ENCODE data around the gene IL12A.

IL12A gene

GRCh38 chr3:160022068-160022467 is 33.4 kb downstream of the IL12A start:
- H3K27me3 Mint-ChIP-seq, result peaks cover 17 to 23% of the 10 kb centered on the region in 2 donors
- DNase-seq (no peak), ATAC-seq (replicated peaks) (no peak)
- H3K36me3 Mint-ChIP-seq (ENCODE audit: insufficient read depth), result no peaks in the 10 kb centered on the region
- H3K4me1 Mint-ChIP-seq (ENCODE audit: low read depth in 2 of 2), result no peaks in the 10 kb centered on the region
- no peak overlapping the region for H3K4me3 Mint-ChIP-seq
- no peaks in the 10 kb centered on the region for H3K9me3 Mint-ChIP-seq
- no peak overlapping the region for H3K27ac Mint-ChIP-seq

GRCh38 chr3:160023476-160023875 is 34.8 kb downstream of the IL12A start:
- no peak overlapping the region for H3K4me3 Mint-ChIP-seq

GRCh38 chr3:160027541-160028195 is 39.0 kb downstream of the IL12A start:
- Mint-ChIP-seq H3K4me1 (ENCODE audit: low read depth in 2 of 2) (peaks cover 3 to 6% of the 10 kb centered on the region in 2 donors), H3K9me3 (no peaks in the 10 kb centered on the region), H3K4me3 (no peak overlapping the region), H3K27ac (no peak overlapping the region), H3K27me3 (peaks cover 0 to 7% of the 10 kb centered on the region in 2 donors), H3K36me3 (ENCODE audit: insufficient read depth) (no peaks in the 10 kb centered on the region)
- no peak for DNase-seq
- ATAC-seq (replicated peaks), result no peak

More at GRCh38 chr3:160023476-160023875, 34.8 kb downstream of the IL12A start:
- no peaks in the 10 kb centered on the region for H3K36me3 Mint-ChIP-seq (ENCODE audit: insufficient read depth)
- no peak overlapping the region for H3K27ac Mint-ChIP-seq
- H3K4me1 Mint-ChIP-seq (ENCODE audit: low read depth in 2 of 2), result peaks cover 3 to 6% of the 10 kb centered on the region in 2 donors
- no peak for ATAC-seq (replicated peaks)
- H3K27me3 Mint-ChIP-seq, result peaks cover 17 to 23% of the 10 kb centered on the region in 2 donors
- DNase-seq, result no peak
- no peaks in the 10 kb centered on the region for H3K9me3 Mint-ChIP-seq

- DNase-seq, result no peak
- no peak for ATAC-seq (replicated peaks)
- H3K27me3 Mint-ChIP-seq, result peaks cover 28 to 46% of the 10 kb centered on the region in 2 donors
- no peak overlapping the region for H3K27ac Mint-ChIP-seq
- no peak overlapping the region for H3K4me3 Mint-ChIP-seq
- no peaks in the 10 kb centered on the region for H3K9me3 Mint-ChIP-seq
- H3K36me3 Mint-ChIP-seq (ENCODE audit: insufficient read depth), result no peaks in the 10 kb centered on the region
- H3K4me1 Mint-ChIP-seq (ENCODE audit: low read depth in 2 of 2), result no peaks in the 10 kb centered on the region
Measured at GRCh38 chr3:160035757-160036156, 47.1 kb downstream of the IL12A start.

GRCh38 chr3:160038862-160039562 is 50.4 kb downstream of the IL12A start:
- no peak overlapping the region for H3K4me3 Mint-ChIP-seq
- H3K27me3 Mint-ChIP-seq, result peaks cover 37 to 61% of the 10 kb centered on the region in 2 donors
- DNase-seq (no peak), ATAC-seq (replicated peaks) (no peak)
- H3K4me1 Mint-ChIP-seq (ENCODE audit: low read depth in 2 of 2), result no peaks in the 10 kb centered on the region
- no peaks in the 10 kb centered on the region for H3K36me3 Mint-ChIP-seq (ENCODE audit: insufficient read depth)
- H3K9me3 Mint-ChIP-seq, result peaks cover 0 to 2% of the 10 kb centered on the region in 2 donors
- H3K27ac Mint-ChIP-seq, result no peak overlapping the region

GRCh38 chr3:160040181-160040580 is 51.5 kb downstream of the IL12A start:
- Mint-ChIP-seq H3K4me3 (no peak overlapping the region), H3K36me3 (ENCODE audit: insufficient read depth) (no peaks in the 10 kb centered on the region), H3K4me1 (ENCODE audit: low read depth in 2 of 2) (no peaks in the 10 kb centered on the region), H3K27me3 (peaks cover 37 to 61% of the 10 kb centered on the region in 2 donors), H3K27ac (no peak overlapping the region), H3K9me3 (peaks cover 0 to 2% of the 10 kb centered on the region in 2 donors)
- ATAC-seq (replicated peaks), result no peak
- DNase-seq, result no peak

GRCh38 chr3:160041465-160041864 is 52.8 kb downstream of the IL12A start:
- no peaks in the 10 kb centered on the region for H3K36me3 Mint-ChIP-seq (ENCODE audit: insufficient read depth)
- peaks cover 0 to 2% of the 10 kb centered on the region in 2 donors for H3K9me3 Mint-ChIP-seq
- H3K4me1 Mint-ChIP-seq (ENCODE audit: low read depth in 2 of 2), result no peaks in the 10 kb centered on the region
- H3K27ac Mint-ChIP-seq, result no peak overlapping the region
- ATAC-seq (replicated peaks) (no peak), DNase-seq (no peak)
- peaks cover 28 to 52% of the 10 kb centered on the region in 2 donors for H3K27me3 Mint-ChIP-seq
- no peak overlapping the region for H3K4me3 Mint-ChIP-seq

- Mint-ChIP-seq H3K27me3 (peaks cover 19 to 27% of the 10 kb centered on the region in 2 donors), H3K9me3 (peaks cover 0 to 2% of the 10 kb centered on the region in 2 donors), H3K4me3 (no peak overlapping the region), H3K36me3 (ENCODE audit: insufficient read depth) (no peaks in the 10 kb centered on the region), H3K4me1 (ENCODE audit: low read depth in 2 of 2) (no peaks in the 10 kb centered on the region), H3K27ac (no peak overlapping the region)
- DNase-seq (no peak), ATAC-seq (replicated peaks) (no peak)
Measured at GRCh38 chr3:160044121-160044520, 55.5 kb downstream of the IL12A start.

All from effector memory CD8-positive, alpha-beta T cell (primary cell).